GM23248 (cell line): ENCODE data around the gene MIGA2. TPM values are rescaled to one million over a fixed set of nuclear protein-coding genes. Genes with fewer than 3 reads are reported as not detected.
"Not testable (repeated sequence)": the region's sequence is repeated elsewhere in the genome, so short reads cannot be mapped to it uniquely, and the experiment has no call there.

Experiments
- DNase-seq: peaks from one replicate; pipeline ENCODE4 v3.0.0-alpha.2; 2015
- H2AFZ ChIP-seq: fragments of 200-600 bp; sonication (generic); 2 replicates; pipeline ENCODE4 v1.6.1; 2016; ENCODE audit warnings: antibody characterized with exemption
- H3F3A ChIP-seq: fragments of 200-600 bp; sonication (generic); 2 replicates; pipeline ENCODE4 v1.6.1; 2016; ENCODE audit warnings: mild to moderate bottlenecking, antibody characterized with exemption, mixed run types; ENCODE audit not compliant: insufficient read depth
- H3K27ac ChIP-seq: fragments of 200-600 bp; sonication (generic); 2 replicates; pipeline ENCODE4 v1.5.1; 2016; ENCODE audit warnings: mild to moderate bottlenecking
- H3K27me3 ChIP-seq: fragments of 200-600 bp; sonication (generic); replicated peaks from 2 replicates; pipeline ENCODE4 v1.6.1; 2016; ENCODE audit warnings: mild to moderate bottlenecking; ENCODE audit not compliant: insufficient read depth
- H3K36me3 ChIP-seq: fragments of 200-600 bp; sonication (generic); 2 replicates; pipeline ENCODE4 v1.6.1; 2016; ENCODE audit warnings: low read depth, mild to moderate bottlenecking
- H3K4me1 ChIP-seq: fragments of 200-600 bp; sonication (generic); 2 replicates; pipeline ENCODE4 v1.6.1; 2016; ENCODE audit warnings: mild to moderate bottlenecking; ENCODE audit not compliant: insufficient read depth
- H3K4me2 ChIP-seq: fragments of 200-600 bp; sonication (generic); one replicate; pipeline ENCODE4 v1.6.1; 2016; ENCODE audit warnings: mild to moderate bottlenecking; ENCODE audit not compliant: unreplicated experiment
- H3K4me3 ChIP-seq: fragments of 200-600 bp; sonication (generic); 2 replicates; pipeline ENCODE4 v1.5.1; 2016; ENCODE audit warnings: mild to moderate bottlenecking
- H3K79me2 ChIP-seq: fragments of 200-600 bp; sonication (generic); 2 replicates; pipeline ENCODE4 v1.6.1; 2016; ENCODE audit warnings: mild to moderate bottlenecking; ENCODE audit not compliant: insufficient read depth
- H3K9ac ChIP-seq: fragments of 200-600 bp; sonication (generic); 2 replicates; pipeline ENCODE4 v1.6.1; 2016; ENCODE audit warnings: mild to moderate bottlenecking
- H3K9me2 ChIP-seq: fragments of 200-600 bp; sonication (generic); 2 replicates; pipeline ENCODE4 v1.6.1; 2016; ENCODE audit warnings: mixed run types, mild to moderate bottlenecking, moderate library complexity; ENCODE audit not compliant: insufficient read depth
- H3K9me3 ChIP-seq: fragments of 200-600 bp; sonication (generic); one replicate; pipeline ENCODE4 v1.6.1; 2017; ENCODE audit warnings: low read depth
- H4K20me1 ChIP-seq: fragments of 200-600 bp; sonication (generic); 2 replicates; pipeline ENCODE4 v1.6.0; 2016; ENCODE audit not compliant: insufficient read depth
- EZH2 ChIP-seq: fragments of 200-600 bp; sonication (generic); IDR thresholded peaks from 2 replicates; pipeline ENCODE4 v1.6.1; 2018; ENCODE audit warnings: antibody characterized with exemption, mild to moderate bottlenecking; ENCODE audit not compliant: insufficient read depth, poor library complexity, severe bottlenecking
- EZH2phosphoT487 ChIP-seq: fragments of 200-600 bp; sonication (generic); IDR thresholded peaks from 2 replicates; pipeline ENCODE4 v1.6.1; 2018; ENCODE audit warnings: antibody characterized with exemption, moderate library complexity, mild to moderate bottlenecking, low read depth; ENCODE audit not compliant: insufficient read depth
- WGBS, 2 experiments: methylation state at CpG; one replicate each; pipeline ENCODE4 v1.1.6; 2015 to 2017; ENCODE audit warnings: low lambda C conversion rate in 2 of 2, low coverage in 1 of 2; ENCODE audit errors: missing lambda C conversion rate in 2 of 2; 5-methylcytosine and 5-hydroxymethylcytosine counted together
- in situ Hi-C: fragments of 300-500 bp; cut with MboI; formaldehyde crosslinking; loops from 2 replicates; pipeline ENCODE4 v1.15.0; 2020
- polyA plus RNA-seq: library from polyadenylated mRNA; unstranded; fragments of >200 nt; fragmentation: Nextera tagmentation; extraction: Ambion mirVana; gene quantifications from 2 replicates; pipeline ENCODE4 v1.2.1, GENCODE V29; 2016
- total RNA-seq: library from RNA; depleted of rRNA; stranded (reverse); fragments of >200 nt; shearing (Covaris generic); gene quantifications from 2 replicates; pipeline ENCODE4 v1.2.3, GENCODE V29; 2014

Gene MIGA2
- total and polyA plus RNA-seq, 2 experiments from 2014 or later: 12.4 to 35.1 TPM

DNA sequence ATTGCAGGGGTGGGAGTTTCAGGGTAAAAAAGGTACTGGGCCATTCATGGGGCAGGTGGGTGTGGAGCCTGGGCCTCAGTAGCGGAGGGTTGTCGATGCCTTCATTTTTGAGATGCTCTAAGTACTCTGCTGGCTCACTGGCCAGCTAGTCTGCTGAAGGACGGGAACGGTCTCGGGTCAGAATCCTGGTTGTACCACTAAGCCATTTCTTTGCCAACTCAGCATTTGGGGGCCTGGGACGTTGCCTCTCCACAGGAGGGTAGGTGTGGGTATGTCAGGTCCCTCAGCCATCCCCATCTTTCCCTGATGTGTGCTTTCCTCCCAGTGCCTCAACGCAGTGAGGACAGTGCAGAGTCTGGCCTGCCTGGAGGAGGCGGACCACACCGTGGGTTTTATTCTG, 33.4 kb upstream of the MIGA2 start:
- Histone ChIP-seq H2AFZ (no peak overlapping the region), H3K36me3 (no peaks in the 10 kb centered on the region; the same call in 1 of the 2 replicates)
- in situ Hi-C loops: no loop called here

DNA sequence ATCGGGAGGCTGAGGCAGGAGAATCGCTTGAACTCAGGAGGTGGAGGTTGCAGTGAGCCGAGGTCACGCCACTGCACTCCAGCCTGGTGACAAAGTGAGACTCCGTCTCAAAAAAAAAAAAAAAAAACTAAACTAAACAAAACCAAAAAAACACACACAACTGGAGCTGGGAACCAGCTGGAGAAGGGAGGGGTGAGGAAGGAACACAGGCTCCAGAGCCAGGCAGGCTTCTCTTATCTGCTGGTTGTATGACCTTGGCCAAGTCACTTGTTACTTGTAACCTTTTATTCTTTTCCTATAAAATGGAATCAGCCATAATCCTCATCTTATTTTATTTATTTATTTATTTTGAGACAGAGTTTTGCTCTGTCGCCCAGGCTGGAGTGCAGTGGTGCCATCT, 32.3 kb upstream of the MIGA2 start:
- H3K27me3 ChIP-seq, H3K27ac ChIP-seq, H3K79me2 ChIP-seq, H3K9ac ChIP-seq, H3K36me3 ChIP-seq, H3K9me3 ChIP-seq, H3K4me2 ChIP-seq, H3K9me2 ChIP-seq, H3K4me1 ChIP-seq, H2AFZ ChIP-seq, DNase-seq, H3K4me3 ChIP-seq, H3F3A ChIP-seq, H4K20me1 ChIP-seq, in situ Hi-C loops: not testable (repeated sequence)
- 93% methylated on average over 6 of the region's 6 CpGs for WGBS, 2 experiments

More for the DNA sequence above, 33.4 kb upstream of the MIGA2 start:
- H3K79me2 ChIP-seq: no peaks in the 10 kb centered on the region
- H3K9ac ChIP-seq: no peak overlapping the region
- no peak overlapping the region for H3K4me3 ChIP-seq
- WGBS, 2 experiments: 94 to 97% methylated on average over 8 to 9 of the region's 9 CpGs
- no peak for TF ChIP-seq EZH2phosphoT487
- TF ChIP-seq EZH2: no peak
- DNase-seq: no peak
- H3K27me3 ChIP-seq: no peaks in the 10 kb centered on the region
- H3K4me1 ChIP-seq: no peaks in the 10 kb centered on the region
- H3K9me3 ChIP-seq: no peaks in the 10 kb centered on the region
- H3K4me2 ChIP-seq: no peak overlapping the region
- no peaks in the 10 kb centered on the region for H3K9me2 ChIP-seq
- 0 out of 2 replicates have a peak, but pooled peaks cover 4% of the 10 kb centered on the region for H3F3A ChIP-seq
- H3K27ac ChIP-seq: no peak overlapping the region
- no peaks in the 10 kb centered on the region for H4K20me1 ChIP-seq

DNA sequence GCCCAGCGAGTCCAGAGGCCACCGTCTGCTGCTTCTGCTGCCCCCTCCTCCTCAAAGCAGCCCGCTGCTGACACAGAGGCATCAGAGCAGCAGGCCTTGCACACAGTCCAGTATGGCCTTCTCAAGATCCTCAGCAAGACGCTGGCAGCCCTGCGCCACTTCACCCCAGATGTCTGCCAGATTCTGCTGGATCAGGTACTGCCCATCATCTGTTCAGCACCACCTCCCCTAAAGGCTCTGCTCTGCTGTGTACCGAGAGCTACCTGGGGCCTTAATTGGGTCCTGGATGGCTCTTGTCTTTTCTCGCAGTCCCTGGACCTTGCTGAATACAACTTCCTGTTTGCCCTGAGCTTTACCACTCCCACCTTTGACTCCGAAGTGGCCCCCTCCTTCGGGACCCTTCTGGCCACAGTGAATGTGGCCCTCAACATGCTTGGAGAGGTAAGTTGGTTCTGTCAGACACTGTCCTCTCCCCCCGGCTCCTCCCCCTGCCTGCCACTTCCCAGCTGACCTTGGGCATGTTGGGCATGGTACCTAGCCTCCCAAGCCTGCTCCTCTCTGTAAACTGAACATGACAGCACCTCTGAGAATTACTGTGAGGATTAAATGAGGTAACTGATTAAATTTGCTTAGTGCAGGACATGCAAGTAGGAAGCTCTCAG, 31.0 kb upstream of the MIGA2 start:
- TF ChIP-seq EZH2phosphoT487 (no peak), EZH2 (no peak)
- Histone ChIP-seq H3K36me3 (no peaks in the 10 kb centered on the region; the same call in 1 of the 2 replicates), H3K27me3 (no peaks in the 10 kb centered on the region)

DNA sequence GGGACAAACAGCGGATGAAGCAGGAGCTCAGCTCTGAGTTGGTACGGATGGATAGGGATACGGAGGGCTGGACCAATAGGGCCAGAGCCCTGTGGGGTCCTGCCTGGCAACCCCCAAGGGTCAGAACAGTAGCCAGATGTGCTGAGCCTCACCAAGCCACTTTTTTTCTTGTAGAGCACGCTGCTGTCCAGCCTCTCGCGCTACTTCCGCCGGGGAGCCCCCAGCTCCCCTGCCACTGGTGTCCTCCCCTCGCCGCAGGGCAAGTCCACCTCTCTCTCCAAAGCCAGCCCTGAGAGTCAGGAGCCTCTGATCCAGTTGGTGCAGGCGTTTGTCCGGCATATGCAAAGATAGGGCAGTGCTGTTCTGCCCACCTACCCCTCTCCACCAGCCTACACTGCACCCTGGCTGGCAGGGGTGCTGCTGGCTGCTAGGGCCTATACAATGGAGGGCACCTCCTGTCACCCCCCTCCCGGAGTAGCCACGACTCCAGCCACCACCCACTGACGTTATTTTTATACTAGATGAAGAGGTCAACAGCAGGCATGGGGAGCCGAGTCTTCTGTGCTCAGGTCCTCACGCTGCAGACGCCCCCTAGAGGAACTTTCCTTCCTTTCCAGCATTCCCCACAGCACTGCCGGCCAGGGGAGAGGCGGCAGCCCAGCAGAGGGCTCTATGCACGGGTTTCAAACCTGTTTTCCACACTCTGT, 29.9 kb upstream of the MIGA2 start:
- Histone ChIP-seq H3K9me3 (no peaks in the 10 kb centered on the region), H3F3A (0 out of 2 replicates have a peak, but pooled peaks cover 4% of the 10 kb centered on the region), H3K9me2 (no peaks in the 10 kb centered on the region), H4K20me1 (no peaks in the 10 kb centered on the region), H3K4me1 (no peaks in the 10 kb centered on the region), H3K4me3 (no peak overlapping the region), H2AFZ (no peak overlapping the region), H3K36me3 (no peaks in the 10 kb centered on the region; the same call in 1 of the 2 replicates), H3K27me3 (no peaks in the 10 kb centered on the region), H3K9ac (no peak overlapping the region), H3K79me2 (no peaks in the 10 kb centered on the region), H3K27ac (no peak overlapping the region), H3K4me2 (no peak overlapping the region)
- peak; percentile 87 for DNase-seq
- TF ChIP-seq EZH2phosphoT487: no peak
- TF ChIP-seq EZH2: no peak
- WGBS, 2 experiments: 48 to 55% methylated on average over 18 to 21 of the region's 21 CpGs
- in situ Hi-C loops: no loop called here

More for the DNA sequence above, 31.0 kb upstream of the MIGA2 start:
- Histone ChIP-seq H3K4me2 (no peak overlapping the region), H3K79me2 (no peaks in the 10 kb centered on the region), H3K4me3 (no peak overlapping the region), H3K27ac (no peak overlapping the region), H4K20me1 (no peaks in the 10 kb centered on the region), H3F3A (0 out of 2 replicates have a peak, but pooled peaks cover 4% of the 10 kb centered on the region), H3K9me2 (no peaks in the 10 kb centered on the region), H3K9ac (no peak overlapping the region), H2AFZ (no peak overlapping the region), H3K9me3 (no peaks in the 10 kb centered on the region), H3K4me1 (no peaks in the 10 kb centered on the region)
- in situ Hi-C loops: no loop called here
- no peak for DNase-seq
- 66 to 69% methylated on average over 10 of the region's 10 CpGs for WGBS, 2 experiments
